HepG2 (cell line): Measurements from ENCODE around the gene EEF1AKMT3. TPM values are rescaled to one million over a fixed set of nuclear protein-coding genes. Genes with fewer than 3 reads are reported as not detected.
A peak's percentile ranks its signal among the peaks of the same experiment; 100 is the strongest.

Source experiments
- ATAC-seq: fragments of 200-7000 bp; cut with Tn5 transposase; 3 replicates; pipeline ENCODE4 v1.9.1; 2020; ENCODE audit warnings: mild to moderate bottlenecking, moderate library complexity
- BruUV-seq: library from RNA; stranded (reverse); fragments of 400-500 nt; replicated peaks from 2 replicates; lab custom pipeline; 2021; lab: Mats Ljungman, UMichigan
- CTCF ChIA-PET: fragments of 300-600 bp; formaldehyde crosslinking; extraction: SDS; loops from one replicate; lab custom pipeline; 2021; ENCODE audit warnings: low total read pairs, inconsistent platforms, low intra/inter-chr PET ratio; lab: Yijun Ruan, JAX
- POLR2A ChIA-PET: fragments of 350-600 bp; sonication (Branson Sonifier 250); formaldehyde crosslinking; loops from one replicate; lab custom pipeline; 2020; ENCODE audit warnings: antibody characterized with exemption, inconsistent platforms; lab: Yijun Ruan, JAX
- DNase-seq: peaks from one replicate; pipeline ENCODE4 v3.0.0-alpha.2; 2015; ENCODE audit warnings: low spot score
- FAIRE-seq: peaks from 3 replicates; lab custom pipeline; 2011; peaks lifted over from hg19 to GRCh38; lab: Jason Lieb, UNC
- H2AFZ ChIP-seq: one replicate; pipeline ENCODE4 v1.6.1; 2011; ENCODE audit warnings: low read length, inconsistent platforms
- H3K27ac ChIP-seq: fragments of 300-600 bp; 3 replicates; pipeline ENCODE4 v1.8.0; 2011; ENCODE audit warnings: mixed run types, mild to moderate bottlenecking, mixed read lengths, low read length, inconsistent platforms; ENCODE audit not compliant: insufficient read depth; ENCODE audit errors: extremely low read length
- H3K27me3 ChIP-seq, 2 experiments: fragments of 200-600 bp in 1 of 2; 2 replicates in 1 of 2; 3 replicates in 1 of 2; pipeline versions ENCODE4 v1.6.0 to v1.8.0; 2011; ENCODE audit warnings: low read length in 2 of 2, mild to moderate bottlenecking in 2 of 2, moderate library complexity in 2 of 2, inconsistent platforms in 1 of 2; ENCODE audit not compliant: insufficient read depth in 2 of 2, control insufficient read depth in 1 of 2
- H3K36me3 ChIP-seq, 2 experiments: fragments of 200-600 bp in 1 of 2; replicated peaks in 1 of 2; 2 replicates in 1 of 2; 3 replicates in 1 of 2; pipeline versions ENCODE4 v1.5.1 to v1.8.0; 2011; ENCODE audit warnings: low read length in 2 of 2, inconsistent platforms in 1 of 2; ENCODE audit not compliant: insufficient read depth in 2 of 2, control insufficient read depth in 1 of 2
- H3K4me1 ChIP-seq: 2 replicates; pipeline ENCODE4 v1.5.1; 2012; ENCODE audit warnings: low read length, inconsistent platforms; ENCODE audit not compliant: insufficient read depth
- H3K4me2 ChIP-seq: 2 replicates; pipeline ENCODE4 v1.6.0; 2011; ENCODE audit warnings: low read depth, low read length, inconsistent platforms
- H3K4me3 ChIP-seq, 3 experiments: fragments of 200-600 bp in 1 of 3; sonication (generic), shearing (Covaris generic) in 1 of 3; replicated peaks in 1 of 3; 2 replicates each; pipeline ENCODE4 v1.5.1; 2011 to 2016; ENCODE audit warnings: low read length in 3 of 3, inconsistent platforms in 2 of 3, low read depth in 2 of 3, mild to moderate bottlenecking in 2 of 3, control low read depth in 1 of 3, mixed read lengths in 1 of 3; ENCODE audit not compliant: insufficient read depth in 1 of 3
- H3K79me2 ChIP-seq: one replicate; pipeline ENCODE4 v1.6.1; 2011; ENCODE audit warnings: low read length, inconsistent platforms; ENCODE audit not compliant: insufficient read depth
- H3K9ac ChIP-seq: 2 replicates; pipeline ENCODE4 v1.6.0; 2011; ENCODE audit warnings: mild to moderate bottlenecking, low read depth, low read length, inconsistent platforms; ENCODE audit not compliant: insufficient read depth
- H3K9me3 ChIP-seq: 2 replicates; pipeline ENCODE4 v1.5.1; 2012; ENCODE audit warnings: mild to moderate bottlenecking, low read length
- H4K20me1 ChIP-seq: 2 replicates; pipeline ENCODE4 v1.6.0; 2011; ENCODE audit warnings: inconsistent platforms, mild to moderate bottlenecking, low read length, moderate library complexity; ENCODE audit not compliant: insufficient read depth
- GATAD1 ChIP-seq: IDR thresholded peaks from 2 replicates; pipeline ENCODE4 v1.6.1; 2016; ENCODE audit warnings: missing genetic modification reagents, missing compliant biosample characterization
- HNRNPH1 ChIP-seq: fragments of 200-400 bp; formaldehyde crosslinking; optimal IDR thresholded peaks from 2 replicates; pipeline ENCODE3; 2017; ENCODE audit warnings: mild to moderate bottlenecking, low read depth, low read length
- POGZ ChIP-seq: sonication (generic); formaldehyde crosslinking; IDR thresholded peaks from 2 replicates; pipeline ENCODE4 v1.4.0; 2020; ENCODE audit warnings: mild to moderate bottlenecking, missing genetic modification reagents
- RBM22 ChIP-seq: fragments of 200-400 bp; formaldehyde crosslinking; optimal IDR thresholded peaks from 2 replicates; pipeline ENCODE3; 2017; ENCODE audit warnings: mild to moderate bottlenecking, low read length, moderate library complexity
- SAFB2 ChIP-seq: sonication (generic); formaldehyde crosslinking; IDR thresholded peaks from 2 replicates; pipeline ENCODE4 v1.5.1; 2020; ENCODE audit warnings: missing genetic modification reagents, low read depth, mild to moderate bottlenecking, borderline replicate concordance
- THYN1 ChIP-seq: sonication (generic); formaldehyde crosslinking; IDR thresholded peaks from 2 replicates; pipeline ENCODE4 v1.8.1; 2023; ENCODE audit warnings: low read depth, mild to moderate bottlenecking, moderate library complexity, missing genetic modification reagents, borderline replicate concordance
- ZNF329 ChIP-seq: sonication (generic); formaldehyde crosslinking; IDR thresholded peaks from 2 replicates; pipeline ENCODE4 v1.9.0; 2021; ENCODE audit warnings: low read depth, mild to moderate bottlenecking, missing genetic modification reagents
- WGBS: methylation state at CpG from one replicate; pipeline ENCODE4 v1.1.6; 2017; ENCODE audit warnings: low lambda C conversion rate; 5-methylcytosine and 5-hydroxymethylcytosine counted together
- in situ Hi-C: cut with HindIII; loops from 2 replicates; pipeline ENCODE4 v1.10.0; 2017; ENCODE audit warnings: low pct_unique_long_range_greater_than_20kb; ENCODE audit not compliant: extremely low pct_ligation_motif_present
- intact Hi-C: fragments of 100-400 bp; cut with micrococcal nuclease; formaldehyde crosslinking; loops from one replicate; pipeline ENCODE4 v1.10.0; 2022; ENCODE audit not compliant: unreplicated experiment
- polyA plus RNA-seq, 8 experiments: library from polyadenylated mRNA; depleted of rRNA in 3 of 8; stranded (reverse) in 7 of 8; unstranded in 1 of 8; fragments of >200 nt; fragmentation: Illumina TruSeq in 4 of 8; extraction: Trizol in 4 of 8; gene quantifications; 2 replicates each; pipeline versions ENCODE4 v1.2.1 to v1.2.3, GENCODE V29; 2011 to 2016; ENCODE audit warnings: low read depth in 4 of 8, missing spikeins in 1 of 8, mixed read lengths in 1 of 8; ENCODE audit not compliant: insufficient read depth in 1 of 8
- total RNA-seq, 5 experiments: library from RNA; depleted of rRNA; stranded (reverse); fragments of >200 nt; fragmentation: Illumina TruSeq; extraction: Trizol; gene quantifications; 2 replicates each; pipeline ENCODE4 v1.2.3, GENCODE V29; 2016; ENCODE audit warnings: low read depth in 1 of 5
- TF ChIP-seq, protein P1 (sequence below): sonication (generic); formaldehyde crosslinking; IDR thresholded peaks from 2 replicates; pipeline ENCODE4 v1.4.0; 2020; ENCODE audit warnings: missing genetic modification reagents

Gene EEF1AKMT3
- total and polyA plus RNA-seq, 2 of the 13 experiments (the other 11 are each of a cell fraction or from before 2014, with no cell fraction given) = 4.7 to 11.4 TPM

DNA sequence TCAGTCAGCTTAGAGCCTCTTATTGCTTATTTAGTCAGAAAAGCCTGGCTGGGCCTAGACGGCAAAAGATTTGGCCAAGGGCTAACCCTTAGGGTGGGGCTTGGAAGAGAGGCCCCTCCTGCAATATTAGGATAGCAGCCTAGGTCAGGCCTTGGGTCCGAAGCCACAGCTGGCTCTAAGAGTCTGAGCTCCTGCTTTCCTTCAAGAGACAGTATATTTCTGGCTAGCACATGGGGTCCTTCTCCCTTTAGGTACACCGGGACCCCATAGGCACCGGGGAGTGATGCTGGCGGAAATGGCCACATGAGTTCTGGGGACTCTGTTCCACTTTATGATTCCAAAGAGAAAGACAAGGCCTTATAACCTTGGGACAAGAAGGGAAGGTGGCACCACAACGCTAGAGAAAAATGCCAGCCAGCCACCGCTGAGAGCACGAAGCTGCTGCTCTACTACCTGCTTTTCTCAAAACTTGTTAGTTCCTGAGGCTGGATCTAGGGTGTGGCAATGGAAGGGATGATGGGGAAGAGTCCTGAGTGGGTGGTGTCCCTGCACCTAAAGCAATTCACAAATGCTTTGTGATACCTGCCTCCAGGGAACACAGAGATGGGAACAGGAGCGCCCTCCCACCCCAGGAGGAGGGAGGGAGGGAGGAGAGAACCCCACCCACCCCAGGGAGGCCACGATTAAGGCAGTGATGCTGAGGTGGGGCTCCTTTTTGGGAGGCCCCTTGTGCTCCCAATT lies 49.2 kb downstream of the EEF1AKMT3 start:
- Histone ChIP-seq H3K27ac (no peak overlapping the region), H3K4me2 (no peak overlapping the region), H3K36me3 (peaks cover 28 to 44% of the 10 kb centered on the region in 2 experiments), H2AFZ (no peak overlapping the region), H3K9ac (no peak overlapping the region), H4K20me1 (peaks cover 10% of the 10 kb centered on the region), H3K27me3 (no peaks in the 10 kb centered on the region)
- ChIA-PET CTCF (no interaction called here), POLR2A (interaction anchor here (0.6 to 1.5 kb wide), 2 partner anchors 31 to 1428 kb away, joined by 3 to 4 read pairs; no protein-coding TSS in a partner anchor)
- DNase-seq = no peak
- intact Hi-C loops = no loop called here
- no TSS peak for BruUV-seq
- no peak for ATAC-seq
- WGBS = 94% methylated on average over 10 of the region's 10 CpGs
- no peak for TF ChIP-seq SAFB2
- TF ChIP-seq GATAD1 = no peak
- TF ChIP-seq ZNF329 (CRISPR knock-in tag) = no peak
- TF ChIP-seq, protein P1, sequence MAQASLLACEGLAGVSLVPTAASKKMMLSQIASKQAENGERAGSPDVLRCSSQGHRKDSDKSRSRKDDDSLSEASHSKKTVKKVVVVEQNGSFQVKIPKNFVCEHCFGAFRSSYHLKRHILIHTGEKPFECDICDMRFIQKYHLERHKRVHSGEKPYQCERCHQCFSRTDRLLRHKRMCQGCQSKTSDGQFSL (CRISPR knock-in tag) = no peak
- TF ChIP-seq, all 625 proteins: peak for 0
- Histone ChIP-seq H3K4me3 (no peak overlapping the region), H3K79me2 (no peaks in the 10 kb centered on the region), H3K9me3 (no peaks in the 10 kb centered on the region), H3K4me1 (peaks cover 52% of the 10 kb centered on the region)
- FAIRE-seq = no peak
- in situ Hi-C loops = no loop called here

DNA sequence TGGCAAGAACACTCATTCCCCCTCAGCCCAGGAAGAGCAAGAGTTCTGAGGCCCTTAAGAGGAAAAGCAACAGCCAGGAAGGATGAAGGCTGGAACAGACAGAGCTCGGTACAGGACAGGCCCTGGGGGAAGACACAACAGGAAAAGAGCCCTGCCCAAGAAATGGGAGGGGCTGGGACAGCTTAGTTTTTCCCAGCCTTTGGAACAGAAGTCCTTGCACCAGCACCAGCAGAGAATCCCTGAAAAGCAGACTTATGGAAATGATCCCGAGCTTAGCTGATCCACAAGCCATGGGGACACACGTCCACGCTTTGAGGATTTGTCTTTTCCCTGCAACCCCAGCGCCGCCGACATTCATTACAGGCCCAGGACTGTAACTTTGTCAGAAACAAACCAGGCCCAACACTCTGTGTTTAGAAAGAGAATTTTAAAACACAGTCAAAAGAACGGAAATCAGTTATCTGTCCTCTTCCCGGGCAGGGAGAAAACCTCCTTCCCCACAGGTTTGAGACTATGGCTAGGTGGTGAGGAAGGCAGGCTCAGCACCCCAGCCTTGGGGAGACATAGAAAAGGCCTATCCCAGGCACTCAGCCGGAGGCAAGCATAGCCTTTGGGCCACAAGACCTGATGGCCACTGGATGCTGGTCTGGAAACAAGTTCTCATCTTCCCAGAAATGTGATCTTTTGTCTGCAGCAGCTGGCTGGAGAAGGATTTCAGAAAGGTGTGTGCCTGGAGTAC lies 50.1 kb downstream of the EEF1AKMT3 start:
- Histone ChIP-seq H3K4me2 (no peak overlapping the region), H3K9me3 (no peaks in the 10 kb centered on the region), H3K4me1 (peaks cover 43% of the 10 kb centered on the region), H3K79me2 (no peaks in the 10 kb centered on the region), H3K36me3 (peaks cover 36 to 53% of the 10 kb centered on the region in 2 experiments), H3K4me3 (no peak overlapping the region), H2AFZ (no peak overlapping the region), H3K27me3 (no peaks in the 10 kb centered on the region), H4K20me1 (peaks cover 12% of the 10 kb centered on the region), H3K27ac (no peak overlapping the region), H3K9ac (no peak overlapping the region)
- ATAC-seq (no peak), DNase-seq (no peak), FAIRE-seq (no peak)
- ChIA-PET POLR2A (interaction anchor here (1.5 kb wide), 1 partner anchor 30 kb away, joined by 3 read pairs; no protein-coding TSS in a partner anchor), CTCF (no interaction called here)
- intact Hi-C loops = no loop called here
- BruUV-seq = TSS peak; percentile 25
- WGBS = 95% methylated on average over 10 of the region's 10 CpGs
- in situ Hi-C loops = no loop called here
- peak; percentile 18 for TF ChIP-seq RBM22
- no peak for TF ChIP-seq THYN1 (CRISPR knock-in tag)
- TF ChIP-seq HNRNPH1 = no peak
- no peak for TF ChIP-seq POGZ (CRISPR knock-in tag)
